Stimulated activated CD4-positive, alpha-beta T cell treated with anti-CD3 and anti-CD28 coated beads, TNF-alpha, amount 100 ng/mL, for 24 hours (primary cell): ENCODE results near the gene SYT11.
"Not testable (repeated sequence)": the region's sequence is repeated elsewhere in the genome, so short reads cannot be mapped to it uniquely, and the experiment has no call there.

Experiments
- DNase-seq, 3 experiments: peaks; one replicate each; pipeline ENCODE4 v3.0.0-alpha.2; 2020; ENCODE audit warnings: low read depth in 3 of 3

The SYT11 gene

GRCh38 chr1:155859881-155860871 is 809 bp downstream of the SYT11 start:
- peak in 1 of 3 experiments; percentile 41 for DNase-seq

- DNase-seq: no peak
Observed at GRCh38 chr1:155860970-155861510, 1.7 kb downstream of the SYT11 start.

DNA sequence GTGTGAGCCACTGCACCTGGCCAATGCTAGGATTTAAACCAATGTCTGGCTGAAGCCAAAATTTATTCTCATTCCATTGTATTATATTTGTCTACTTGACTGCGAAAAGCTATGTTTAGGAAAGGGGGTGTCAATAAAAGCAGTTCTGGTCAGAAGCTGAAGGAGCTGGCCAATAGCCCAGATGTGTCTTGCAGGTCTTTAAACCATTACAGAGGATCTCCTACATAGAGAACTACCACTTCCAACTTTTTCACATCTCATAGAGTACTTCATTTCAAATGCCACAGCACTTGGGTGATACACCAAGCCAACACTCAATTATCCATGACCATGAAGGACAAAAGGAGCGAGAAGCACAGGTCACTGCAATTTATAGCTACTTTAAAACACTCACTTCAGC is 2.5 kb downstream of the SYT11 start:
- DNase-seq: no peak

DNA sequence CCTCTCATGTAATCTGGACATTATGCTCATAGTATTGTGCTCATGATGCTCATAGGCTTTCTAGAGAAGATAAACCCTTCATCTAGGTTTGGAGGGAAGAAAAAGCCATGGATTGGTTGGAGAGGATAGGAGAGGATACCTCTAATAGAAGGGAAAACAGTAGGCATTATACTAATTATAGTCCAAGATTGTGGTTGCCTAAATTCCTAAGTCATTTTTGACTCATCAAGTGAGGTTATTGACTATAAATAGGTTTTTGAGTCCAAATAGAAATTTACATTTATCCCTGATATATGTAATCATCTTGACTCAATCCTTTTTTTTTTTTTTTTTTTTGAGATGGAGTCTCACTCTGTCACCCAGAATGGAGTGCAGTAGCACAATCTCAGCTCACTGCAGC is 5.0 kb downstream of the SYT11 start:
- DNase-seq: no peak

DNA sequence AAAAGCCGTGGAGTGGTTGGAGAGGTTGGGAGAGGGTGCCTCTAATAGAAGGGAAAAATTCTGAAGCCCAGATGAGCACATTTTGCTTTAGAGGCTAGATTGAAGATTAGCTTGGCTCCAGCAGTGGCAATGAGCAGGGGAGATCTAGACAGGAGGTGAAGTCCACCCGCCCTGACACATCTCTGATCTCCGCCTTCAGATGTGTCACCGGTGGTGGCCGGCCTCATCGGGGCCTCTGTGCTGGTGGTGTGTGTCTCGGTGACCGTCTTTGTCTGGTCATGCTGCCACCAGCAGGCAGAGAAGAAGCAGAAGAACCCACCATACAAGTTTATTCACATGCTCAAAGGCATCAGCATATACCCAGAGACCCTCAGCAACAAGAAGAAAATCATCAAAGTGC is 8.4 kb downstream of the SYT11 start:
- no peak for DNase-seq

DNA sequence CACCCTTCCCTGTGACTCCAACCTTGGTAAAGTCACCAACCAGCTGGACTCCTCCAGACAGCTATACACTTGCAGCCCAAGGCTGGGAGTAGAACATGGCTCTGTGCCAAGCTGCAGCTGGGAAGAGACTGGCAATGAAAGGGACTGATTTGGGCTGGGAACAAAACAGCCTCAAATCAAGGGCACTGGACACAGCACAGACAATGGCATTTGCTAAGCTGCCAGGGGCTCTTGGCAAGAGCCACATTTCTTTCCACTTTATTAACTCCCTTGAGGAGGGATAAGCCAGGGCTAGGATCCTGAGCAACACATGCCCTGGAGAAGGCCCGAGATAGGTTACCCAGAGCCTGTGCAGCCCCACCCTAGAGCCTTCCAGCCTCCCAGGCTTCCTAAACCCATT is 12.0 kb downstream of the SYT11 start:
- DNase-seq: no peak

DNA sequence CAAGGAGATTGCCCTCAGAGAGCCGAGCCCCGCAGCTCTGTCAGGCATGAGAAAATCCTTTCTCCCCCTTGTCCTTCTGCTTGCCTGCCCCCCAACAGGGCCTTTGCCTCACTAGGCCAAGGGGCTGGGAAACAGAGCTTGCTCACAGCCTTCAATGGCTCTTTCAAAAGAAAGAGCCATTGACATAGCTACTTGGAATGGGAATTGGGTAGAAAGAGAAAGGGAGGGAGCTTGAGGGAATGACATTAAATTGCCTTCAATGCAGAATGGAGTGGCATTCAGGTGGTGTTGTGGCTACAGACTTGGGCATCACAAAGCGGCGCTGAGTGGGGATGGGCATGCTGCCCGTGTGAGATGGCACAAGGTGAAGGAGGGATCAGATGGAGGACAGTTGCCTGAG is 13.2 kb downstream of the SYT11 start:
- no peak for DNase-seq

DNA sequence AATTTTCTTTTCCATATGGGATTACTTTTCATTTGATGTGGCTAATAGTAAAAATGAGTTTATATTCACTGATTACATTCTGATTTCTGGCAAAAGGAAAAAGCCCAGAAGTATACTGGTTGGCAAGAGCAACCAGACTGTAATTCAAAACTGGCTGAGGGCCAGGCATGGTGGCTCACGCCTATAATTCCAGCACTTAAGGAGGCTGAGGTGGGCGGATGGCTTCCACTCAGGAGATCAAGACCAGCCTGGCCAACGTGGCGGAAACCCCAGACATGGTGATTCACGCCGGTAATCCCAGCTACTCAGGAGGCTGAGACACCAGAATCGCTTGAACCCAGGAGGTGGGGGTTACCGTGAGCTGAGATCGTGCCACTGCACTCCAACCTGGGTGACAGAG is 14.5 kb downstream of the SYT11 start:
- DNase-seq: no peak

DNA sequence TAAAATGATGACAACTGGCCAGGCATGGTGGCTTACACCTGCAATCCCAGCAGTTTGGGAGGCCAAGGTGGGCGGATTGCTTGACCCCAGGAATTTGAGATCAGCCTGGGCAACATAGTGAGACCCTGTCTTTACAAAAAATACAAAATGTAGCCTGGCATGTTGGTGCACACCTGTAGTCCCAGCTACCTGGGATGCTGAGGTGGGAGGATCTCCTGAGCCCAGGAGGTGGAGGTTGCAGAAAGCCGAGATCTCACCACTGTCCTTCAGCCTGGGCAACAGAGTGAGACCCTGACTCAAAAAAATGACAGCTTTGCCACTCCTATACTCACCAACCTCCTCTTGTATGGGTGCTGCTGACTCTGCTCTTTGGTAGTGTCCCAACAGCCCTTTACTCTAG is 18.6 kb downstream of the SYT11 start:
- no peak for DNase-seq

- DNase-seq: no peak
Observed at GRCh38 chr1:155880251-155880650, 20.9 kb downstream of the SYT11 start.

GRCh38 chr1:155880950-155881349 is 21.6 kb downstream of the SYT11 start:
- DNase-seq: no peak

GRCh38 chr1:155882235-155882634 is 22.9 kb downstream of the SYT11 start:
- DNase-seq: no peak

DNA sequence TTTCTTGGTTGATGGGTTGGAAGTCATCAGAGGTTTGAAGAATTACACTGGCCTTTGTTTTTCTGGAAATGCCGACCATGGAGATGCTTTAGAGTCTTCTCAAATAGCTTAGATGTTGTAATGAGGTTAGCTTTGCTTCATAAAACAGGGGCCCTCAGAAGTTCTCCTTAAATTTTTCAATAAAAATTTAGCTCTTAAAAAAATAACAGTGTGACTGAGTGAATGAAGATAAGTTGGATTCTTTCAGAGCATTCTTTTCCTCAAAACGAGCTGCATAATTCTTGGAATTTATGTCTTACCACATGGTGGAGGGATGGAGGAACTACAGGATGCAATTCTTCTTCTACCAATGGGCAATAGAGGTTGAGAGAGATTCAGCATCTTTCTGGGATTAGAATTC is 23.4 kb downstream of the SYT11 start:
- DNase-seq: no peak

DNA sequence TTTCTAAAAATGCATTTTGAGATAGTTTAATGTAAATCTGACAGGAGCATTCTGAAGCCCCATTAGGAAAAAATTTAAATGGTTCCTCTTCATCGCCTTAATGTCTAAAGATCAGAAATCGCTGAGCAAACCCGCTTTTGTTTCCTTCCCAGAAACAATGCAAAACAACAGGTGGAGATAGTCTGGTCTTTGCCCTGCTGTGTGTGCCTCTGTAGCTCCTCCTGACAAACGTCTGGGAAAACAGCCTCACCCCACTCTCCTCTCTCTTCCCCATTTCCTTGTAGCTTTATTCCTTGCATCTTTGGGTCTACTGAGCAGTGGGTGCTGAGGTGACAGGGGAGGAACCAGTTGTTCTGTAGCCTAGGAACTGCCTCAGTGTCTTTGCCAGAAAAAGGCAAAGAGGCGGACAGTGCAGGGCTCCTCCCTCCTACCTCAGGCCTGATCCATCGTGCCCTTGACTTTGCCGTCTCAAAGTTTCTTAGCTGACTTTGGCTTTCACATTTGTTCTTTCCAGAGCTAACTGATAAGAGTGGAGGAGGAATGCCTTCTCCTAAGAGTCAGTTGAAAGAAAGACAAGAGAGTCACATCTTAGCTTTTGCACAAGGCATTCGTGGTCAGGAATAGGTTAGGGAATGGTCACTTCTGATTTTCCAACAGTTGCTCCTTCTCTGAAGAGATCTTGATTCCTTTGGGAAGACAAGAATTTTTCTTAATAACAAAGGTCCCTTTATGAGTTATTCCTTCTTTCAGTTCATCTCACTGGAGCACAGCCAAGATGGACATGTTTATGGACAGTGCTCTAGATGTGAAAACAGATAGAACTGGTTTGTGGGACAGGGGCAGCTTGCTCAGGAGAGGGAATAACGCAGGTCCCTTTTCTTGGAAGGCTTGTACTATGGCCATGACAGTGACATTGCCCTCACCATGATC is 24.9 kb downstream of the SYT11 start:
- DNase-seq: no peak

- no peak for DNase-seq
Observed at GRCh38 chr1:155884982-155885381, 25.6 kb downstream of the SYT11 start.

DNA sequence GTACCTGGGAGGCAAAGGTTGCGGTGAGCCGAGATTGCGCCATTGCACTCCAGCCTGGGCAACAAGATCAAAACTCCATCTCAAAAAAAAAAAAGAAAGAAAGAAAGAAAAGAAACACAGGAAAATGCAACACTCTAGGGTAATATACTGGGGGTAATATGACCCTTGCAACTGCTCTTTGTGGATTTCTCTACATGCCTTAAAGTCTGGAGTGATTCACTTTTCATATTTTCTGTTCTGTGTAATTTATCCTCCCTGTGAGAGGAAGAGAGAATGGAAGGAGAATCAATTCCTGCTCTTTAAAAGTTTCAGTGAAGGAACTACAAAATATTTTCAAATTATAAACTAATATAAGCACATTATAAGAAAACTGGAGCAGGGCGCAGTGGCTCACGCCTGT is 29.1 kb downstream of the SYT11 start:
- no peak for DNase-seq

DNA sequence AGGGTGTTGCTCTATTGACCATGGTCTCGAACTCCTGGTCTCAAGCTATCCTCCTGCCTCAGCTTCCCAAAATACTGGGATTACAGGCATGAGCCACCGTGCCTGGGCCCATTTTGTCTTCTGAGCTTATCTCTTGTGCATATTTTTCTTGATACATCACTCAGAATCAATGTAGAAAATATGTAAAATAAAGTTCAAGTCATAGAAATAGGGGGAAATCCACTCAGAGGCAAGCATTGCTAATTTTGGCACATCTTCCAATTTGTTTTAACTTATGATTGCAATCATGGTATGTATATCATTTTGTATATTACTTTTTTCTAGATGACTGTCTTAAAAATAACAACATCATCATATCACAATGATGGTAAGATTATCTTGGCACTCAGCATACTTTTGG is 30.2 kb downstream of the SYT11 start:
- no peak for DNase-seq

DNA sequence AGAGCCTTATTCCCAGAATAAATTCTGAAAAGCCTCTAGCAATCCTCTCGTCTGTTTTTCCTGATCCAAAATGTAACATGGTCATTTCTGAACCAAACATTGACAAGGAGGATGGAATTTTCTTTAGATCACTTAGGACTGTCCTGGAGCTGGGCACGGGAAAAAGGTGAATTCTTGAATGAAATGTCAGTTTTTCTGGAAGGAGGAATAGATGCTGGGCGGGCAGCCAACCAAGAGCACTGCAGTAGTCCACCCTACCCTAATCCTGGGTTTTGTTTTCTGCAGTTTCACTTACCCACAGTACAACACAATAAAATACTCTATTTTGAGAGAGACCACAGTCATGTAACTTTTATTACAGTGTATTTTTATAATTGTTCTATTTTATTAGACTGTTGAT is 30.9 kb downstream of the SYT11 start:
- no peak for DNase-seq

DNA sequence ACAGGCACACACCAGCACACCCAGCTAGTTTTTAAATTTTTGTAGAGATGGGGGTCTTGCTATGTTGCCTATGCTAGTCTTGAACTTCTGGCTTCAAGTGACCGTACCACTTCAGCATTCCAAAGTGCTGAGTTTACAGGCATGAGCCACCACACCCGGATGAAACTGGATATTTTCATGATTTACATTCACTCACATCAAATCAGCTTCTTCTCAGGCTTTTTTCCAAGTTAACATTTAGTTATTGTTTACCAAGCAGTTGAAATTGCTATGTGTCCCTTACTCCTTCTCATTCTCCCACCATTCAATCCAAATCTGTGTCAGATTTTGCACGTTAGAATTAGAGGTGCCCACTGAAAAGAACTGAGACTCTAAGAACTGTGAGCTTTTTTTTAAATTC is 33.4 kb downstream of the SYT11 start:
- DNase-seq: no peak

GRCh38 chr1:155893389-155894142 is 34.2 kb downstream of the SYT11 start:
- no peak for DNase-seq

GRCh38 chr1:155895617-155896016 is 36.2 kb downstream of the SYT11 start:
- DNase-seq: not testable (repeated sequence)

DNA sequence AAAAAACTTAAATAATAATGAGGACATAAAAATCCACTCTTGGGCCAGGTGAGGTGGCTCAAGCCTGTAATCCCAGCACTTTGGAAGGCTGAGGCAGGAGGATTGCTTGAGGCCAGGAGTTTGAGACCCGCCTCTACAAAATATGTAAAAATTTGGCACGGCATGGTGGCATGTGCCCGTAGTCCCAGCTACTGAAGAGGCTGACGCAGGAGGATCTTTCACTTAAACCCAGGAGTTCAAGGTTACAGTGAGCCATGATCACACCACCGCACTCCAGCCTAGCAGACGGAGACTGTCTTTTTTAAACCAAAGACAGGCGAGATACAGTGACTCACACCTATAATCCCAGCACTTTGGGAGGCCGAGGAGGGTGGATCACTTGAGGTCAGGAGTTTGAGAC is 37.1 kb downstream of the SYT11 start:
- not testable (repeated sequence) for DNase-seq
